Fibroblast of the conjunctiva (primary cell): ENCODE measurements around the gene RHEX.

Experiments
- DNase-seq: peaks from one replicate; pipeline ENCODE4 v3.0.0-alpha.2; 2010; ENCODE audit warnings: low read depth

The RHEX gene

GRCh38 chr1:206116873-206117150 is 63.8 kb downstream of the RHEX start:
- no peak for DNase-seq

GRCh38 chr1:206117151-206117948 is 64.4 kb downstream of the RHEX start, which contains the start of gene AVPR1B:
Gene AVPR1B (minus strand): TSS chr1:206117388. CDS start chr1:206116890, 498 bp downstream.
- DNase-seq, result no peak

GRCh38 chr1:206120406-206120805 is 67.4 kb downstream of the RHEX start:
- no peak for DNase-seq

- DNase-seq, result no peak
These were observed 68.3 kb downstream of the RHEX start for GRCh38 chr1:206121269-206121668.

GRCh38 chr1:206122686-206123085 is 69.7 kb downstream of the RHEX start:
- no peak for DNase-seq

GRCh38 chr1:206125346-206125745 is 72.4 kb downstream of the RHEX start:
- DNase-seq, result no peak

GRCh38 chr1:206127336-206127735 is 74.4 kb downstream of the RHEX start:
- DNase-seq, result no peak

- DNase-seq, result no peak
These were observed 75.2 kb downstream of the RHEX start for GRCh38 chr1:206128196-206128595.

GRCh38 chr1:206131037-206131436 is 78.1 kb downstream of the RHEX start:
- no peak for DNase-seq

- no peak for DNase-seq
These were observed 80.9 kb downstream of the RHEX start for GRCh38 chr1:206133751-206134415.

GRCh38 chr1:206135248-206135647 is 82.3 kb downstream of the RHEX start:
- DNase-seq, result no peak

- DNase-seq, result no peak
These were observed 83.3 kb downstream of the RHEX start for GRCh38 chr1:206136241-206136640.

- no peak for DNase-seq
These were observed 89.0 kb downstream of the RHEX start for GRCh38 chr1:206142011-206142410.

- no peak for DNase-seq
These were observed 89.8 kb downstream of the RHEX start for GRCh38 chr1:206142770-206143169.

GRCh38 chr1:206143537-206144172 is 90.7 kb downstream of the RHEX start:
- DNase-seq, result no peak

- no peak for DNase-seq
These were observed 91.6 kb downstream of the RHEX start for GRCh38 chr1:206144605-206145004.

GRCh38 chr1:206145771-206146290 is 92.9 kb downstream of the RHEX start:
- no peak for DNase-seq
